ENCODE measurements around the gene TSTD2.

TSTD2 gene

GRCh38 chr9:97561501-97561900 lies 71.7 kb downstream of the TSTD2 start:
- no peak overlapping the region for H2AFZ ChIP-seq (ENCODE audit: low read depth, low read length)
- H2BK15ac ChIP-seq (ENCODE audit: low read depth, poor library complexity, severe bottlenecking): no peak overlapping the region
- no peak overlapping the region for H2AK5ac ChIP-seq (ENCODE audit: low read length, severe bottlenecking)
- no peak overlapping the region for H3K18ac ChIP-seq (ENCODE audit: low read depth in 1 of 2, low read length in 2 of 2)
- no peak overlapping the region for H3K14ac ChIP-seq (ENCODE audit: low read length in 2 of 2)
- DNase-seq: no peak
- no peak overlapping the region for H3K23ac ChIP-seq (ENCODE audit: low read length in 2 of 2)
- H3K4me1 ChIP-seq (ENCODE audit: control insufficient read depth, insufficient read depth, low read depth, low read length): no peaks in the 10 kb centered on the region
- H3K4me2 ChIP-seq (ENCODE audit: low read length, poor library complexity, severe bottlenecking): no peak overlapping the region
- no peak overlapping the region for H2BK5ac ChIP-seq (ENCODE audit: low read depth, low read length, poor library complexity, severe bottlenecking)
- no peak overlapping the region for H2BK12ac ChIP-seq (ENCODE audit: low read length in 2 of 2)
- H3K4me3 ChIP-seq (ENCODE audit: insufficient read depth in 1 of 2, low read depth in 1 of 2, low read length in 2 of 2): no peak overlapping the region
- H3K36me3 ChIP-seq (ENCODE audit: control insufficient read depth in 1 of 2, insufficient read depth in 2 of 2, low read depth in 1 of 2, low read length in 2 of 2): no peaks in the 10 kb centered on the region
- no peak overlapping the region for H2BK120ac ChIP-seq (ENCODE audit: low read depth, low read length)
- no peaks in the 10 kb centered on the region for H3K79me1 ChIP-seq (replicated peaks; ENCODE audit: low read length, poor library complexity, severe bottlenecking)
- H4K91ac ChIP-seq (ENCODE audit: low read length): no peak overlapping the region
- H3K4ac ChIP-seq (ENCODE audit: low read depth in 1 of 2, low read length in 2 of 2): no peak overlapping the region
- no peaks in the 10 kb centered on the region for H3K9me3 ChIP-seq (ENCODE audit: control insufficient read depth, low read length)
- H3K9ac ChIP-seq (ENCODE audit: low read length): no peak overlapping the region
- H3K27me3 ChIP-seq (ENCODE audit: control insufficient read depth in 1 of 2, insufficient read depth in 1 of 2, low read length in 2 of 2): peaks cover 23 to 29% of the 10 kb centered on the region in 2 experiments
- H4K8ac ChIP-seq (ENCODE audit: low read length): no peak overlapping the region
- H3K27ac ChIP-seq (ENCODE audit: low read length, poor library complexity, severe bottlenecking): no peak overlapping the region
- WGBS: 83% methylated on average over 3 of the region's 3 CpGs

GRCh38 chr9:97560851-97561250 lies 72.3 kb downstream of the TSTD2 start:
- H2AK5ac ChIP-seq (ENCODE audit: low read length, severe bottlenecking): no peak overlapping the region
- no peaks in the 10 kb centered on the region for H3K9me3 ChIP-seq (ENCODE audit: control insufficient read depth, low read length)
- H3K14ac ChIP-seq (ENCODE audit: low read length in 2 of 2): no peak overlapping the region
- DNase-seq: no peak
- H3K18ac ChIP-seq (ENCODE audit: low read depth in 1 of 2, low read length in 2 of 2): no peak overlapping the region
- H3K4me3 ChIP-seq (ENCODE audit: insufficient read depth in 1 of 2, low read depth in 1 of 2, low read length in 2 of 2): no peak overlapping the region
- H2BK5ac ChIP-seq (ENCODE audit: low read depth, low read length, poor library complexity, severe bottlenecking): no peak overlapping the region
- H3K4me2 ChIP-seq (ENCODE audit: low read length, poor library complexity, severe bottlenecking): no peak overlapping the region
- no peaks in the 10 kb centered on the region for H3K36me3 ChIP-seq (ENCODE audit: control insufficient read depth in 1 of 2, insufficient read depth in 2 of 2, low read depth in 1 of 2, low read length in 2 of 2)
- no peak overlapping the region for H4K91ac ChIP-seq (ENCODE audit: low read length)
- no peaks in the 10 kb centered on the region for H3K79me1 ChIP-seq (replicated peaks; ENCODE audit: low read length, poor library complexity, severe bottlenecking)
- H3K27me3 ChIP-seq (ENCODE audit: control insufficient read depth in 1 of 2, insufficient read depth in 1 of 2, low read length in 2 of 2): peaks cover 28 to 33% of the 10 kb centered on the region in 2 experiments
- H3K4me1 ChIP-seq (ENCODE audit: control insufficient read depth, insufficient read depth, low read depth, low read length): no peaks in the 10 kb centered on the region
- H2BK12ac ChIP-seq (ENCODE audit: low read length in 2 of 2): no peak overlapping the region
- H3K23ac ChIP-seq (ENCODE audit: low read length in 2 of 2): no peak overlapping the region
- H3K27ac ChIP-seq (ENCODE audit: low read length, poor library complexity, severe bottlenecking): no peak overlapping the region
- H3K4ac ChIP-seq (ENCODE audit: low read depth in 1 of 2, low read length in 2 of 2): no peak overlapping the region
- H3K9ac ChIP-seq (ENCODE audit: low read length): no peak overlapping the region
- H2BK120ac ChIP-seq (ENCODE audit: low read depth, low read length): no peak overlapping the region
- no peak overlapping the region for H2BK15ac ChIP-seq (ENCODE audit: low read depth, poor library complexity, severe bottlenecking)
- no peak overlapping the region for H4K8ac ChIP-seq (ENCODE audit: low read length)
- no peak overlapping the region for H2AFZ ChIP-seq (ENCODE audit: low read depth, low read length)

GRCh38 chr9:97560154-97560553 lies 73.0 kb downstream of the TSTD2 start:
- Histone ChIP-seq H2BK120ac (ENCODE audit: low read depth, low read length) (no peak overlapping the region), H3K9ac (ENCODE audit: low read length) (no peak overlapping the region), H2BK15ac (ENCODE audit: low read depth, poor library complexity, severe bottlenecking) (no peak overlapping the region), H3K4me2 (ENCODE audit: low read length, poor library complexity, severe bottlenecking) (no peak overlapping the region), H4K8ac (ENCODE audit: low read length) (no peak overlapping the region), H3K14ac (ENCODE audit: low read length in 2 of 2) (no peak overlapping the region), H3K27me3 (ENCODE audit: control insufficient read depth in 1 of 2, insufficient read depth in 1 of 2, low read length in 2 of 2) (peaks cover 28 to 29% of the 10 kb centered on the region in 2 experiments), H3K27ac (ENCODE audit: low read length, poor library complexity, severe bottlenecking) (no peak overlapping the region), H2BK5ac (ENCODE audit: low read depth, low read length, poor library complexity, severe bottlenecking) (no peak overlapping the region), H3K9me3 (ENCODE audit: control insufficient read depth, low read length) (no peaks in the 10 kb centered on the region), H3K79me1 (replicated peaks; ENCODE audit: low read length, poor library complexity, severe bottlenecking) (no peaks in the 10 kb centered on the region), H3K36me3 (ENCODE audit: control insufficient read depth in 1 of 2, insufficient read depth in 2 of 2, low read depth in 1 of 2, low read length in 2 of 2) (no peaks in the 10 kb centered on the region), H3K4me3 (ENCODE audit: insufficient read depth in 1 of 2, low read depth in 1 of 2, low read length in 2 of 2) (no peak overlapping the region), H3K4ac (ENCODE audit: low read depth in 1 of 2, low read length in 2 of 2) (no peak overlapping the region), H3K18ac (ENCODE audit: low read depth in 1 of 2, low read length in 2 of 2) (no peak overlapping the region), H3K23ac (ENCODE audit: low read length in 2 of 2) (no peak overlapping the region), H2AFZ (ENCODE audit: low read depth, low read length) (no peak overlapping the region), H2BK12ac (ENCODE audit: low read length in 2 of 2) (no peak overlapping the region), H3K4me1 (ENCODE audit: control insufficient read depth, insufficient read depth, low read depth, low read length) (no peaks in the 10 kb centered on the region), H2AK5ac (ENCODE audit: low read length, severe bottlenecking) (no peak overlapping the region), H4K91ac (ENCODE audit: low read length) (no peak overlapping the region)
- DNase-seq: no peak
- 91% methylated on average over 5 of the region's 6 CpGs for WGBS

DNA sequence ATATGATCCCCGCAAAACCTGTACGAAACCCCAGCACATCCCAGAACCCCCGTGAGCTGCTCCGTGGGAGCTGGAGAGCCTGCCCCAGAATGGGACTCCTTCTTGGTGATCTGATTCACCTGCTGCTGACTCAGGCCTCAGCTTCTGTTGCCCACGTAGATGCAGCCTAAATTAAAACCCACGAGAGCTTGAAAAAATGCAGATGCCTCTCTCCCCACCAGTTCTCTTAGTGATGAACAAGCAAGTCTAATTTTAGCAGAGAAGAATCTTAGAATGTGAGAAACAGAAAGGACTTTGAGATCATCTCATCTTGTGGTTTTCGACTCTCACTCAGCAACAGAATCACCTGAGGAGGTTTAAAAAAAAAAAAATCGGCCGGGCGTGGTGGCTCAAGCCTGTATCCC lies 74.1 kb downstream of the TSTD2 start:
- no peak overlapping the region for H2BK5ac ChIP-seq (ENCODE audit: low read depth, low read length, poor library complexity, severe bottlenecking)
- H3K9me3 ChIP-seq (ENCODE audit: control insufficient read depth, low read length): no peaks in the 10 kb centered on the region
- no peak overlapping the region for H3K4me3 ChIP-seq (ENCODE audit: insufficient read depth in 1 of 2, low read depth in 1 of 2, low read length in 2 of 2)
- H3K23ac ChIP-seq (ENCODE audit: low read length in 2 of 2): no peak overlapping the region
- H3K4me2 ChIP-seq (ENCODE audit: low read length, poor library complexity, severe bottlenecking): no peak overlapping the region
- 95% methylated on average over 8 of the region's 10 CpGs for WGBS
- H3K36me3 ChIP-seq (ENCODE audit: control insufficient read depth in 1 of 2, insufficient read depth in 2 of 2, low read depth in 1 of 2, low read length in 2 of 2): no peaks in the 10 kb centered on the region
- no peak overlapping the region for H4K8ac ChIP-seq (ENCODE audit: low read length)
- H3K4ac ChIP-seq (ENCODE audit: low read depth in 1 of 2, low read length in 2 of 2): no peak overlapping the region
- no peak overlapping the region for H2BK15ac ChIP-seq (ENCODE audit: low read depth, poor library complexity, severe bottlenecking)
- H3K9ac ChIP-seq (ENCODE audit: low read length): no peak overlapping the region
- no peak overlapping the region for H2BK120ac ChIP-seq (ENCODE audit: low read depth, low read length)
- no peak overlapping the region for H2BK12ac ChIP-seq (ENCODE audit: low read length in 2 of 2)
- no peaks in the 10 kb centered on the region for H3K79me1 ChIP-seq (replicated peaks; ENCODE audit: low read length, poor library complexity, severe bottlenecking)
- H3K14ac ChIP-seq (ENCODE audit: low read length in 2 of 2): no peak overlapping the region
- H4K91ac ChIP-seq (ENCODE audit: low read length): no peak overlapping the region
- no peak overlapping the region for H3K18ac ChIP-seq (ENCODE audit: low read depth in 1 of 2, low read length in 2 of 2)
- no peak overlapping the region for H2AFZ ChIP-seq (ENCODE audit: low read depth, low read length)
- no peak overlapping the region for H3K27ac ChIP-seq (ENCODE audit: low read length, poor library complexity, severe bottlenecking)
- DNase-seq: no peak
- no peak overlapping the region for H2AK5ac ChIP-seq (ENCODE audit: low read length, severe bottlenecking)
- H3K4me1 ChIP-seq (ENCODE audit: control insufficient read depth, insufficient read depth, low read depth, low read length): no peaks in the 10 kb centered on the region
- peaks cover 25 to 30% of the 10 kb centered on the region in 2 experiments for H3K27me3 ChIP-seq (ENCODE audit: control insufficient read depth in 1 of 2, insufficient read depth in 1 of 2, low read length in 2 of 2)
